A549 (cell line): ENCODE data around the gene SP140L.

ENCODE experiments used
- CHD2 ChIP-seq: fragments of 150-350 bp; IDR thresholded peaks from 2 replicates; pipeline ENCODE4 v1.6.1; 2014; ENCODE audit warnings: low read length; ENCODE audit not compliant: partially characterized antibody
- CTCF ChIP-seq: fragments of >200 bp; sonication (Bioruptor Twin); formaldehyde crosslinking; IDR thresholded peaks from 3 replicates; pipeline ENCODE4 v1.5.1; 2016
- HMGXB4 ChIP-seq: fragments of 250-450 bp; sonication (Bioruptor Pico); IDR thresholded peaks from 2 replicates; pipeline ENCODE4 v1.5.0; 2021; ENCODE audit warnings: mild to moderate bottlenecking, moderate library complexity, borderline replicate concordance
- MAFK ChIP-seq: fragments of 450-650 bp; IDR thresholded peaks from 2 replicates; pipeline ENCODE4 v1.6.1; 2014; ENCODE audit not compliant: partially characterized antibody
- POLR2A ChIP-seq: IDR thresholded peaks from 2 replicates; pipeline ENCODE4 v1.6.1; 2012; ENCODE audit warnings: mild to moderate bottlenecking, low read length
- RCOR1 ChIP-seq: fragments of 150-350 bp; IDR thresholded peaks from 2 replicates; pipeline ENCODE4 v1.6.1; 2014; ENCODE audit warnings: antibody characterized with exemption, low read length, low read depth

GRCh38 chr2:230418341-230419016 lies 91.5 kb downstream of the SP140L start:
- TF ChIP-seq RCOR1 = no peak
- TF ChIP-seq POLR2A = no peak
- TF ChIP-seq HMGXB4 (CRISPR knock-in tag) = no peak
- TF ChIP-seq CTCF = no peak
- no peak for TF ChIP-seq CHD2
- TF ChIP-seq MAFK = no peak
